Measurements from ENCODE around the gene HSPA1B.

- no peak for TF ChIP-seq REST (IDR thresholded peaks at IDR 0.05; ENCODE audit: insufficient read depth in 1 of 2, low read depth in 2 of 2, low read length in 2 of 2)
- TF ChIP-seq POLR2AphosphoS5 (IDR thresholded peaks at IDR 0.05; ENCODE audit: low read depth, low read length), result no peak
- TF ChIP-seq SIN3A (IDR thresholded peaks at IDR 0.05; ENCODE audit: borderline replicate concordance, insufficient read depth, low read length), result no peak
Measured at GRCh38 chr6:31859923-31860322, 32.4 kb downstream of the HSPA1B start.
